ENCODE results near the gene FAM219B. TPM values are rescaled to one million over a fixed set of nuclear protein-coding genes. Genes with fewer than 3 reads are reported as not detected.

Gene FAM219B
- total RNA-seq, 1 donor from 2014 or later = 75.4 TPM

- Histone ChIP-seq H3K27me3 (no peaks in the 10 kb centered on the region), H3K36me3 (peaks cover 14% of the 10 kb centered on the region), H3K27ac (no peak overlapping the region), H3K4me1 (peaks cover 15% of the 10 kb centered on the region), H3K4me3 (no peak overlapping the region), H3K9me3 (no peaks in the 10 kb centered on the region)
- no peak for ATAC-seq
- intact Hi-C loops (cut with DNase I) = no loop called here
- no peak for TF ChIP-seq CTCF (IDR thresholded peaks at IDR 0.05)
- no peak for DNase-seq
These were observed 13.7 kb downstream of the FAM219B start for GRCh38 chr15:74892931-74893330.

- intact Hi-C loops (cut with DNase I) = no loop called here
- Histone ChIP-seq H3K9me3 (no peaks in the 10 kb centered on the region), H3K27me3 (no peaks in the 10 kb centered on the region), H3K27ac (no peak overlapping the region), H3K36me3 (peaks cover 14% of the 10 kb centered on the region), H3K4me3 (no peak overlapping the region), H3K4me1 (peaks cover 15% of the 10 kb centered on the region)
- no peak for TF ChIP-seq CTCF (IDR thresholded peaks at IDR 0.05)
- ATAC-seq (no peak), DNase-seq (no peak)
These were observed 14.3 kb downstream of the FAM219B start for GRCh38 chr15:74892313-74892712.

DNA sequence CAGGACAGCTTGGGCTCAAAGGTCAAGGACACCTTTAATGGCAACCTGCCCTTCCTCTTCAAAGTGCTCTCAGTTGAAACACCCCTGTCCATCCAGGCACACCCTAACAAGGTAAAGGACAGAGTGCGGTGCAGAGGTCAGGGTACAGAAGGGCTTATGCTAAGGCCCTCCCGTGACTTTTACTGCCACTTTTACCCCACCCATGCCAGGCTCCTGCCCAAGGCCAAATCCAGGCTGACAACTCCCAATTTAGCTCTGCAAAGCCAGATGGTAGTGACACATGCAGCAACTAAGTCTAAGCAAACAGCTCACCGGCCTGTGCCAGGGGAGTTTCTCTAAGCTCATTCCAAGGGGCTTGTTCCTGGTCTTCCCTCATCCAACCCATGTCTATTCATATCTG, 15.2 kb downstream of the FAM219B start:
- Histone ChIP-seq H3K4me3 (no peak overlapping the region), H3K4me1 (peaks cover 15% of the 10 kb centered on the region), H3K36me3 (peaks cover 9% of the 10 kb centered on the region), H3K27ac (no peak overlapping the region), H3K27me3 (no peaks in the 10 kb centered on the region), H3K9me3 (no peaks in the 10 kb centered on the region)
- ATAC-seq (no peak), DNase-seq (no peak)
- TF ChIP-seq CTCF (IDR thresholded peaks at IDR 0.05) = no peak
- intact Hi-C loops (cut with DNase I) = no loop called here

DNA sequence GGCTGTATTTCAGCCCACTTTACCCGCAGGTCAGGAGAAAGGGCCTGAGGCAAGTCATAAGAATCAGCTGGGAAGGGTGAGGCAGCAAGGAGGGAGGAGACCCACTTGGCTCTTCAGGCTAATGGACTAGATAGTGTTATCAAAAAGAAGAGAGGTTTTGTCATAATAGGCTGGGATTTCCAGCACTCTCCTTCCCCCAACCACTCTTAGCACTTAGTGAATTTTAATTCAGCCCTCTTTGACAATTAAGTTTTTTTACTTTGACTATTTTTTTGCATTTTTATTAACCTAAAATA, 16.0 kb downstream of the FAM219B start:
- peak overlapping the region; percentile 73 for H3K27ac ChIP-seq
- DNase-seq (no peak), ATAC-seq (no peak)
- peaks cover under 1% of the 10 kb centered on the region for H3K36me3 ChIP-seq
- H3K4me1 ChIP-seq = peaks cover 15% of the 10 kb centered on the region
- TF ChIP-seq CTCF (IDR thresholded peaks at IDR 0.05) = no peak
- intact Hi-C loops (cut with DNase I) = no loop called here
- H3K9me3 ChIP-seq = no peaks in the 10 kb centered on the region
- no peaks in the 10 kb centered on the region for H3K27me3 ChIP-seq
- peak overlapping the region; percentile 92 for H3K4me3 ChIP-seq

DNA sequence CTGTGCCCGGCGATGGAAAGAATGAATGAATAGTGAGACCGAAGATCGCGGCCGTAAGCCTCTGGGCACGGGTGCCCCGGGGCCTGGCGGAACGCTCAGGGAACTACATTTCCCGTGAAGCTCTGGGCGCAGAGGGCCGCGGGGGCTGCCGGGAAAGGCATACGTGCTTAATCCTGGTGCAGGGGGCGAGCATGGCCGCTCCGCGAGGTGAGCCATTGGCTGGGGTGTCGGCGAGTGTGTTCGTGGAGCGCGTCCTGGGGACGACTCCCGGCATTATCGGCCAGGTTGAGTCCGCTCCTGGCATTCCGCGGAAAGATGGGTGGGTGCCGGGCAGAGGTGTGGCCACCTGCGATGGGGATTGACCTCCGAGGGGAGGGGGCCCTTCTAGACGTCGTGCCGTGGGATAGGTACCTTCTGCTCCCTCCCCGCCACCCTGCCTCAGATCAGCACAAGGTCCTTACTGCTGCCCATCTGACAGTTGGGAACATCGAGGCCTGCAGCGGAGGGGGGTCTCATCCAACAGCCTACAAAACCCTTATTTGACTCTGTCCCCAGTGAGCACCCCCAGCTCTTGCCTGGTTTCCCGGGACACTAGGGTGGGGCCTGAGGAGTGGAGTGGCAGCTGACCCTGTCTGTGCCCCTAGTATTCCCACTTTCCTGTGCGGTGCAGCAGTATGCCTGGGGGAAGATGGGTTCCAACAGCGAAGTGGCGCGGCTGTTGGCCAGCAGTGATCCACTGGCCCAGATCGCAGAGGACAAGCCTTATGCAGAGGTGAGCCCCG, 16.6 kb downstream of the FAM219B start, which contains the start of gene MPI:
Gene MPI, plus strand, starts transcription at position 160 of the 782 bp plus-strand sequence. Its CDS starts 32 bp downstream, at position 192.
- peak within 1 kb of the TSS; percentile 92 for H3K4me3 ChIP-seq
- no peaks in the 10 kb centered on the region for H3K27me3 ChIP-seq
- H3K9me3 ChIP-seq = no peaks in the 10 kb centered on the region
- no peak for TF ChIP-seq CTCF (IDR thresholded peaks at IDR 0.05)
- peak; percentile 94 for DNase-seq
- peak; percentile 97 for ATAC-seq
- no peaks in the 10 kb centered on the region for H3K36me3 ChIP-seq
- intact Hi-C loops (cut with DNase I) = no loop called here
- peaks cover 15% of the 10 kb centered on the region for H3K4me1 ChIP-seq
- H3K27ac ChIP-seq = peak within 1 kb of the TSS; percentile 73

Measured in upper lobe of right lung (tissue), 1 donor.